ENCODE measurements around the gene C1orf50.
A peak's percentile ranks its signal among the peaks of the same experiment; 100 is the strongest.
"Not testable (repeated sequence)": the region's sequence is repeated elsewhere in the genome, so short reads cannot be mapped to it uniquely, and the experiment has no call there.

C1orf50 gene

GRCh38 chr1:42723511-42723910, 43.5 kb upstream of the C1orf50 start:
- TF ChIP-seq EZH2phosphoT487 (IDR thresholded peaks at IDR 0.05; ENCODE audit: low read depth) = no peak
- TF ChIP-seq CTCF (IDR thresholded peaks at IDR 0.05; ENCODE audit: low read depth, low read length) = no peak
- Histone ChIP-seq H3K36me3 (replicated peaks; ENCODE audit: low read depth, low read length) (no peaks in the 10 kb centered on the region), H3K27me3 (ENCODE audit: low read depth, low read length) (no peaks in the 10 kb centered on the region), H3K4me1 (ENCODE audit: low read length) (no peaks in the 10 kb centered on the region), H3K79me2 (ENCODE audit: low read length) (no peaks in the 10 kb centered on the region), H3K9ac (ENCODE audit: low read length) (no peak overlapping the region), H3K27ac (ENCODE audit: low read length) (no peak overlapping the region), H4K20me1 (ENCODE audit: insufficient read depth, low read length) (no peaks in the 10 kb centered on the region), H2AFZ (ENCODE audit: low read depth, low read length) (no peak overlapping the region), H3K4me3 (ENCODE audit: low read length) (no peak overlapping the region), H3K9me3 (ENCODE audit: insufficient read depth, low read length) (no peaks in the 10 kb centered on the region), H3K4me2 (ENCODE audit: low read length) (no peak overlapping the region)

GRCh38 chr1:42725820-42726219, 41.2 kb upstream of the C1orf50 start:
- H3K36me3 ChIP-seq (replicated peaks; ENCODE audit: low read depth, low read length); H3K9ac ChIP-seq (ENCODE audit: low read length); H2AFZ ChIP-seq (ENCODE audit: low read depth, low read length); H3K4me2 ChIP-seq (ENCODE audit: low read length); H3K9me3 ChIP-seq (ENCODE audit: insufficient read depth, low read length); H3K27ac ChIP-seq (ENCODE audit: low read length); H3K4me1 ChIP-seq (ENCODE audit: low read length); H3K4me3 ChIP-seq (ENCODE audit: low read length); H3K79me2 ChIP-seq (ENCODE audit: low read length); H4K20me1 ChIP-seq (ENCODE audit: insufficient read depth, low read length); H3K27me3 ChIP-seq (ENCODE audit: low read depth, low read length): not testable (repeated sequence)

- TF ChIP-seq CTCF (IDR thresholded peaks at IDR 0.05; ENCODE audit: low read depth, low read length) = no peak
- TF ChIP-seq EZH2phosphoT487 (IDR thresholded peaks at IDR 0.05; ENCODE audit: low read depth) = no peak
- no peaks in the 10 kb centered on the region for H4K20me1 ChIP-seq (ENCODE audit: insufficient read depth, low read length)
- H3K9me3 ChIP-seq (ENCODE audit: insufficient read depth, low read length) = no peaks in the 10 kb centered on the region
- H3K27ac ChIP-seq (ENCODE audit: low read length) = no peak overlapping the region
- no peak overlapping the region for H3K9ac ChIP-seq (ENCODE audit: low read length)
- no peaks in the 10 kb centered on the region for H3K36me3 ChIP-seq (replicated peaks; ENCODE audit: low read depth, low read length)
- H3K79me2 ChIP-seq (ENCODE audit: low read length) = no peaks in the 10 kb centered on the region
- H3K4me2 ChIP-seq (ENCODE audit: low read length) = no peak overlapping the region
- no peak overlapping the region for H2AFZ ChIP-seq (ENCODE audit: low read depth, low read length)
- H3K4me3 ChIP-seq (ENCODE audit: low read length) = no peak overlapping the region
- peaks cover 9% of the 10 kb centered on the region for H3K4me1 ChIP-seq (ENCODE audit: low read length)
- H3K27me3 ChIP-seq (ENCODE audit: low read depth, low read length) = no peaks in the 10 kb centered on the region
Observed at GRCh38 chr1:42730002-42730401, 37.0 kb upstream of the C1orf50 start.

- Histone ChIP-seq H3K4me1 (ENCODE audit: low read length) (peaks cover 9% of the 10 kb centered on the region), H3K27ac (ENCODE audit: low read length) (no peak overlapping the region), H3K4me2 (ENCODE audit: low read length) (peak overlapping the region; percentile 33), H3K27me3 (ENCODE audit: low read depth, low read length) (no peaks in the 10 kb centered on the region), H3K79me2 (ENCODE audit: low read length) (no peaks in the 10 kb centered on the region), H2AFZ (ENCODE audit: low read depth, low read length) (no peak overlapping the region), H3K9ac (ENCODE audit: low read length) (no peak overlapping the region), H3K4me3 (ENCODE audit: low read length) (no peak overlapping the region), H4K20me1 (ENCODE audit: insufficient read depth, low read length) (no peaks in the 10 kb centered on the region), H3K36me3 (replicated peaks; ENCODE audit: low read depth, low read length) (no peaks in the 10 kb centered on the region), H3K9me3 (ENCODE audit: insufficient read depth, low read length) (no peaks in the 10 kb centered on the region)
- TF ChIP-seq EZH2phosphoT487 (IDR thresholded peaks at IDR 0.05; ENCODE audit: low read depth) (no peak), CTCF (IDR thresholded peaks at IDR 0.05; ENCODE audit: low read depth, low read length) (peak; percentile 32)
Observed at GRCh38 chr1:42730988-42731387, 36.1 kb upstream of the C1orf50 start.

GRCh38 chr1:42731585-42731984, 35.5 kb upstream of the C1orf50 start:
- Histone ChIP-seq H3K4me2 (ENCODE audit: low read length) (no peak overlapping the region), H3K27me3 (ENCODE audit: low read depth, low read length) (no peaks in the 10 kb centered on the region), H4K20me1 (ENCODE audit: insufficient read depth, low read length) (no peaks in the 10 kb centered on the region), H3K4me1 (ENCODE audit: low read length) (peaks cover 9% of the 10 kb centered on the region), H3K79me2 (ENCODE audit: low read length) (no peaks in the 10 kb centered on the region), H3K36me3 (replicated peaks; ENCODE audit: low read depth, low read length) (no peaks in the 10 kb centered on the region), H2AFZ (ENCODE audit: low read depth, low read length) (no peak overlapping the region), H3K4me3 (ENCODE audit: low read length) (no peak overlapping the region), H3K9me3 (ENCODE audit: insufficient read depth, low read length) (no peaks in the 10 kb centered on the region), H3K9ac (ENCODE audit: low read length) (no peak overlapping the region), H3K27ac (ENCODE audit: low read length) (no peak overlapping the region)
- TF ChIP-seq CTCF (IDR thresholded peaks at IDR 0.05; ENCODE audit: low read depth, low read length) = no peak
- TF ChIP-seq EZH2phosphoT487 (IDR thresholded peaks at IDR 0.05; ENCODE audit: low read depth) = no peak

Measured in OCI-LY3 (cell line).